Activated T-helper 17 cell treated with anti-CD3 and anti-CD28 coated beads, Interleukin-2, amount 50 U/mL, for 72 hours (primary cell): ENCODE measurements around the gene PAX7. TPM values are rescaled to one million over a fixed set of nuclear protein-coding genes. Genes with fewer than 3 reads are reported as not detected.

Experiments used
- ATAC-seq: fragments of 150-1000 bp; cut with Tn5 transposase; replicated peaks from 2 replicates; pipeline ENCODE4 v1.10.0; 2021; ENCODE audit warnings: mild to moderate bottlenecking, moderate library complexity
- H3K27ac Mint-ChIP-seq: one replicate; pipeline ENCODE4 v1.8.0; 2022; ENCODE audit warnings: mixed read lengths
- H3K27me3 Mint-ChIP-seq: one replicate; pipeline ENCODE4 v1.8.0; 2022; ENCODE audit warnings: mixed read lengths
- H3K36me3 Mint-ChIP-seq: one replicate; pipeline ENCODE4 v1.8.0; 2022; ENCODE audit warnings: low read depth, mild to moderate bottlenecking, mixed read lengths
- H3K4me1 Mint-ChIP-seq: one replicate; pipeline ENCODE4 v1.8.0; 2022; ENCODE audit warnings: mixed read lengths
- H3K4me3 Mint-ChIP-seq: one replicate; pipeline ENCODE4 v1.8.0; 2022; ENCODE audit warnings: mild to moderate bottlenecking, mixed read lengths
- H3K9me3 Mint-ChIP-seq: one replicate; pipeline ENCODE4 v1.8.0; 2022; ENCODE audit warnings: mixed read lengths
- total RNA-seq, 2 donors: library from RNA; stranded (reverse); gene quantifications; one replicate each; pipeline ENCODE4 v1.2.3, GENCODE V29; 2022

PAX7 gene
- total RNA-seq, 2 donors from 2014 or later = not detected

DNA sequence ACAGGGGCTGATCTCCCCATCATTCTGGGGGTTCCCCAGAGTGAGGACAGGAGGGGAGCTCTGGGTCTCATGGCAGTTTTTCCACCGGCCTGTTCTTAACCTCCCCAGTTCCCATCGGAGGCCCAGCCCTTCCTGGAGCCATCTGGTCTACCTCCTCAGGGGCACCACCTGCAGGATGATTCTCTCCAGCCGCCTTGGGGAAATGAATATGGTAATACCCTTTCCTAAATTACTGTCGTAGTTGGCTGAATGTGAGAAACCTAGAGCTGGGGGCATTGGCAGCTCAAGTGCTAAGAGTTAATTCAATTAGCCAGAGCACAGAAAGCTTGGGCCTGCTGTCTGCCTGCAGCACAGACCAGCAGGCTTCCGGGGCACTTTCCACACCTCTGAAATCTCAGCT, 163.9 kb downstream of the PAX7 start:
- H3K27me3 Mint-ChIP-seq = peaks cover 37% of the 10 kb centered on the region
- H3K9me3 Mint-ChIP-seq = no peaks in the 10 kb centered on the region
- no peaks in the 10 kb centered on the region for H3K36me3 Mint-ChIP-seq
- H3K4me1 Mint-ChIP-seq = no peaks in the 10 kb centered on the region
- ATAC-seq = no peak
- no peak overlapping the region for H3K4me3 Mint-ChIP-seq
- H3K27ac Mint-ChIP-seq = no peak overlapping the region

DNA sequence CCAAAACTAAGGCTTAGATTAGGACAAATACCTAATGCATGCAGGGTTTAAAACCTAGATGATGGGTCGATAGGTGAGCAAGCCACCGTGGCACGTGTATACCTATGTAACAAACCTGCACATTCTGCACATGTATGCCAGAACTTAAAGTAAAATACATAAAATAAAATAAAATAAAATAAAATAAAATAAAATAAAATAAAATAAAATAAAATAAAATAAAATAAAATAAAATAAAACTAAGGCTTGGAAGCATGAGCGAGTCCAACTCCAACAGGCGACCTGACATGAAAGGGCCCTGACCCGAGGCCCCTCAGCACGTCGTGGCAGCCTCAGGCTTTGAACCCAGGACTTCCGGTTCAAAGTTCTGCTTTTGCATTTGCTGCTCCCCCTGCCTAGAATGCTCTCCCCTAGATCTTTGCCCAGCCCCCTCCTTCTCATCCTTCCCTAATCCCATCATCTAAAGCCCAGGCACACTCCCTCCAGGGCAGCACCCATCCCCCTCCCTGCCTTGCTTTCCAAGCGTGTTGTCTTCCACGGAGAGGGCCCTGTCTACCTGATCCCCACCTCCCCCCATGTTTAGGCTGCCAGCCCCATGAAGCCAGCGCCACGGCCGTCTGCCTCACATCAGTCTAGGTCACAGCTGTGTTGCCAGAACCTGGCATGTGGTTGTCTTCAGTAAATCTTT, 164.5 kb downstream of the PAX7 start:
- H3K27ac Mint-ChIP-seq = no peak overlapping the region
- H3K27me3 Mint-ChIP-seq = peaks cover 31% of the 10 kb centered on the region
- H3K9me3 Mint-ChIP-seq = no peaks in the 10 kb centered on the region
- H3K4me3 Mint-ChIP-seq = no peak overlapping the region
- H3K36me3 Mint-ChIP-seq = no peaks in the 10 kb centered on the region
- H3K4me1 Mint-ChIP-seq = no peaks in the 10 kb centered on the region
- no peak for ATAC-seq

- Mint-ChIP-seq H3K4me3 (no peak overlapping the region), H3K36me3 (no peaks in the 10 kb centered on the region)
Observed at GRCh38 chr1:18796950-18797349, 166.3 kb downstream of the PAX7 start.

More at GRCh38 chr1:18796950-18797349, 166.3 kb downstream of the PAX7 start:
- Mint-ChIP-seq H3K27me3 (peaks cover 22% of the 10 kb centered on the region), H3K27ac (no peak overlapping the region), H3K4me1 (no peaks in the 10 kb centered on the region), H3K9me3 (no peaks in the 10 kb centered on the region)
- no peak for ATAC-seq

Other genes with a start within 250 kb of the PAX7 start
- gene KLHDC7A, start 149.9 kb upstream of the PAX7 start, total RNA-seq = not detected
- gene TAS1R2, start 228.8 kb downstream of the PAX7 start, total RNA-seq = not detected